ENCODE measurements around the gene ESYT1. TPM values are rescaled to one million over a fixed set of nuclear protein-coding genes. Genes with fewer than 3 reads are reported as not detected.

ESYT1 gene
- total RNA-seq, 1 experiment from 2014 or later = 91.1 TPM

GRCh38 chr12:56101045-56101444 is 27.0 kb upstream of the ESYT1 start:
- intact Hi-C loops (cut with micrococcal nuclease; ENCODE audit: unreplicated experiment) = loop anchor here (5.0 kb wide), 1 partner anchor 364 kb away; no protein-coding TSS in a partner anchor
- CTCF ChIA-PET = no interaction called here
- peaks cover 7% of the 10 kb centered on the region for H3K4me1 Mint-ChIP-seq (ENCODE audit: low read depth, unreplicated experiment)
- H3K9me3 Mint-ChIP-seq (ENCODE audit: low read depth, unreplicated experiment) = no peaks in the 10 kb centered on the region
- peaks cover 85% of the 10 kb centered on the region for H3K36me3 Mint-ChIP-seq (ENCODE audit: insufficient read depth, unreplicated experiment)
- no peak for TF ChIP-seq CTCF (IDR thresholded peaks at IDR 0.05; ENCODE audit: unreplicated experiment)
- peak overlapping the region; percentile 15 for H3K4me3 Mint-ChIP-seq (ENCODE audit: low read depth, unreplicated experiment)
- no TSS peak for BruUV-seq (replicated peaks)
- H3K27ac Mint-ChIP-seq (ENCODE audit: unreplicated experiment) = peak overlapping the region; percentile 27
- no peaks in the 10 kb centered on the region for H3K27me3 Mint-ChIP-seq (ENCODE audit: unreplicated experiment)
- DNase-seq = no peak

GRCh38 chr12:56102683-56103065 is 25.4 kb upstream of the ESYT1 start:
- peaks cover 93% of the 10 kb centered on the region for H3K36me3 Mint-ChIP-seq (ENCODE audit: insufficient read depth, unreplicated experiment)
- no TSS peak for BruUV-seq (replicated peaks)

GRCh38 chr12:56103066-56103711 is 24.9 kb upstream of the ESYT1 start:
- intact Hi-C loops (cut with micrococcal nuclease; ENCODE audit: unreplicated experiment) = loop anchor here (5.0 kb wide), 1 partner anchor 366 kb away; no protein-coding TSS in a partner anchor
- no peak for DNase-seq
- H3K36me3 Mint-ChIP-seq (ENCODE audit: insufficient read depth, unreplicated experiment) = peaks cover 93% of the 10 kb centered on the region
- H3K4me1 Mint-ChIP-seq (ENCODE audit: low read depth, unreplicated experiment) = peaks cover 21% of the 10 kb centered on the region
- H3K4me3 Mint-ChIP-seq (ENCODE audit: low read depth, unreplicated experiment) = peak overlapping the region; percentile 96
- BruUV-seq (replicated peaks) = no TSS peak
- CTCF ChIA-PET = interaction anchor here (1.6 kb wide), 1 partner anchor 15 kb away, joined by 7 read pairs; the partner anchor contains the start of gene ZC3H10
- no peaks in the 10 kb centered on the region for H3K27me3 Mint-ChIP-seq (ENCODE audit: unreplicated experiment)
- no peak for TF ChIP-seq CTCF (IDR thresholded peaks at IDR 0.05; ENCODE audit: unreplicated experiment)
- H3K9me3 Mint-ChIP-seq (ENCODE audit: low read depth, unreplicated experiment) = no peaks in the 10 kb centered on the region
- peak overlapping the region; percentile 95 for H3K27ac Mint-ChIP-seq (ENCODE audit: unreplicated experiment)

More at GRCh38 chr12:56102683-56103065, 25.4 kb upstream of the ESYT1 start:
- no peaks in the 10 kb centered on the region for H3K27me3 Mint-ChIP-seq (ENCODE audit: unreplicated experiment)
- TF ChIP-seq CTCF (IDR thresholded peaks at IDR 0.05; ENCODE audit: unreplicated experiment) = no peak
- intact Hi-C loops (cut with micrococcal nuclease; ENCODE audit: unreplicated experiment) = loop anchor here (5.0 kb wide), 1 partner anchor 365 kb away; no protein-coding TSS in a partner anchor
- no peak overlapping the region for H3K27ac Mint-ChIP-seq (ENCODE audit: unreplicated experiment)
- H3K4me1 Mint-ChIP-seq (ENCODE audit: low read depth, unreplicated experiment) = peaks cover 21% of the 10 kb centered on the region
- DNase-seq = no peak
- no peak overlapping the region for H3K4me3 Mint-ChIP-seq (ENCODE audit: low read depth, unreplicated experiment)
- CTCF ChIA-PET = interaction anchor here (1.6 kb wide), 1 partner anchor 15 kb away, joined by 7 read pairs; the partner anchor contains the start of gene ZC3H10
- no peaks in the 10 kb centered on the region for H3K9me3 Mint-ChIP-seq (ENCODE audit: low read depth, unreplicated experiment)

- Mint-ChIP-seq H3K4me3 (ENCODE audit: low read depth, unreplicated experiment) (peak overlapping the region; percentile 96), H3K9me3 (ENCODE audit: low read depth, unreplicated experiment) (no peaks in the 10 kb centered on the region), H3K27ac (ENCODE audit: unreplicated experiment) (peak overlapping the region; percentile 95), H3K4me1 (ENCODE audit: low read depth, unreplicated experiment) (peaks cover 21% of the 10 kb centered on the region), H3K27me3 (ENCODE audit: unreplicated experiment) (no peaks in the 10 kb centered on the region), H3K36me3 (ENCODE audit: insufficient read depth, unreplicated experiment) (peaks cover 94% of the 10 kb centered on the region)
- no peak for DNase-seq
- intact Hi-C loops (cut with micrococcal nuclease; ENCODE audit: unreplicated experiment) = loop anchor here (2.0 to 5.0 kb wide), 2 partner anchors 57 to 366 kb away; no protein-coding TSS in a partner anchor
- TF ChIP-seq CTCF (IDR thresholded peaks at IDR 0.05; ENCODE audit: unreplicated experiment) = no peak
- BruUV-seq (replicated peaks) = TSS peak; percentile 87
- CTCF ChIA-PET = interaction anchor here (0.6 to 2.1 kb wide), 12 partner anchors 12 to 533 kb away, joined by 3 to 23 read pairs (median 4); partner anchors contain the start of genes ERBB3, RAB5B, SMARCC2 and ZC3H10
Measured at GRCh38 chr12:56103823-56104108, 24.3 kb upstream of the ESYT1 start.

Data from Calu3 (cell line).